DMS79 (cell line): ENCODE results near the gene REXO1.
A peak's percentile ranks its signal among the peaks of the same experiment; 100 is the strongest.

Experiments
- DNase-seq: peaks from one replicate; lab custom pipeline; 2025; lab: John Stamatoyannopoulos, UW

Gene REXO1

GRCh38 chr19:1828279-1829238 lies 19.7 kb downstream of the REXO1 start:
- no peak for DNase-seq

GRCh38 chr19:1827566-1828278 lies 20.6 kb downstream of the REXO1 start:
- DNase-seq = no peak

GRCh38 chr19:1826557-1827521 lies 21.4 kb downstream of the REXO1 start:
- no peak for DNase-seq

DNA sequence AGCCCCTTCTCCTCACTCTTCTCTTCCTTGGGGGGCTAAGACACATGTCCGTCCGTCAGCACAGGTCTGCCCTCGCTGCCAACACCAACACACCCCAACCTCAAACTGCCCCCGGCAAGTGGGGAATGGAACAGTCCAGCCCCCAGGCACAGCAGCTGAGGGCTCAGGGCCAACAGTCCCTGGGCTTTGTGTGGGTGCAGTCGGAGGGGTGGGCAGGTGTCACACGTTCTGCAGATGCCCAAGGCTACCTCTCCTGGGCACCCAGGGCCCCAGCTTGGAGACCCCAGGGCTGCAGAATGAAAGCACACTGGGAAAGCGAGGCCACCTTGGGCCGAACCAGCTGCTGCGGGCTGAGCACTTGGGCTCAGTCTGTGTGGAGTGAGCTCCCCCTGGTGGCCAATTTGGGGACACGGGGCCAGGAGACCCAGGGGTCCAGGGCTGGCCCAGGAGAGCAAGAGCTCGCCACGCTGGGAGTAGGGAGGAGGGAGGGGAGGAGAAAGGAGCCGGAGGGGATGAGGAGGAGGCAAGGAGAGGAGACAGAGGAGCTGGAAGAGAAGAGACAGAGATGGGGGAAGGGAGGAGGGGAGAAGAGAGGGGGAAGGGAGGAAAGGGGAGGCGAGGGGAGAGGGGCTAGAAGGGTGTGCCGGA lies 22.2 kb downstream of the REXO1 start:
- DNase-seq = peak; percentile 23

- no peak for DNase-seq
Observed at GRCh38 chr19:1824252-1824622, 24.0 kb downstream of the REXO1 start.

DNA sequence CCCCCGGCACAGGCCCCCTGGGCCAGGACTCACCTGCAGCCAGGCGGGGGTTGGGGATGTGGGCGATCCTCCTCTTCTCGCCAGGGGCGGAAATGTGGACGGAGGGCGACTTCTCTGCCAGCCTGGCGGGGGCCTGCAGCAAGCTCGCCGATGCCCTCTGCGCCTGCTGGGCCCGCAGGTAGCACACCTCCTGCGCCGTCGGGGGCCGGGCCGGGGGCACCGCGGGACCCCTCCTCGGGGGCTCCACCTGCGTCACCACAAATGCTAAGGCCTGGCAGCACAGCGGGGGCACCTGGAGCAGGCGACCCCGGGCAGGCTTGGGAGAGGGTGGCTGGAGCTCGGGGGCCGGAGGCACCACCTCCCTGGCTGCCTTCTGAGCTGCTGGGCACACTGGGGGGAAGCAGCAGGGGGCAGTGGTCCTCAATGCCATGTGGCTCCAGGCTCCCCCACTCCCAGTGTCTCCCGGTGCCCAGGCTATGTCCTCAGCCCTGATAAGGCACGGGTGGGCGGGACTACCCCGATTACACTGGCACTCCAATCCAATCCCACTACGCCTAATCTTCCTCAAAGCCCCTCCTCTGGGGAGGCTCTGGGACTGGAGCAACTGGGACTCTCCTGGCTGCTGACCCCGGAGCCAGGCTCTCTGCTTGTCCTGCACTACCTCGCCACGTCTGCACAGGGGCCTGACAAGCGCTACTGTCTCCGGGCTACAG lies 24.6 kb downstream of the REXO1 start:
- DNase-seq = no peak

GRCh38 chr19:1823020-1823419 lies 25.3 kb downstream of the REXO1 start:
- DNase-seq = no peak

DNA sequence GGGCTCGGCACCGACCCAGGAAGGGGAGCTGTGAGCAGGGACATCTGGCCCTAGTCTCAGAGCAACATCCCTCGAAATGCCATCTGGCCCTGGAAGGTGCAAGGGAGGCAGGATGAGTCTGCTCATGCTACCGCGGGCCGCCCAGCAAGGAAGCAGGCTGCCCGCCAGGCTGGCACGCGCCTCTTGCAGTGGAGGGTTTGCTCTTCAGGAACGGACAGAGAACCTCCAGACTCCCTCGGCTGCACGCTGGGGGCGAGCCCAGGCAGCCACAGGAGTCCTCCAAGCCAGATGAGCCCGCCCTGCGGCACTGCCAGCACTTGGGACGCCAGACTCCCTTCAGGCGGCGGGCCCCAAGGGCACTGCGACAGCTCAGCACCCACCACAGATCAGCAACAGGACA lies 26.1 kb downstream of the REXO1 start:
- DNase-seq = no peak

GRCh38 chr19:1819341-1820255 lies 28.7 kb downstream of the REXO1 start:
- no peak for DNase-seq

- DNase-seq = no peak
Observed at GRCh38 chr19:1818549-1819195, 29.6 kb downstream of the REXO1 start.

DNA sequence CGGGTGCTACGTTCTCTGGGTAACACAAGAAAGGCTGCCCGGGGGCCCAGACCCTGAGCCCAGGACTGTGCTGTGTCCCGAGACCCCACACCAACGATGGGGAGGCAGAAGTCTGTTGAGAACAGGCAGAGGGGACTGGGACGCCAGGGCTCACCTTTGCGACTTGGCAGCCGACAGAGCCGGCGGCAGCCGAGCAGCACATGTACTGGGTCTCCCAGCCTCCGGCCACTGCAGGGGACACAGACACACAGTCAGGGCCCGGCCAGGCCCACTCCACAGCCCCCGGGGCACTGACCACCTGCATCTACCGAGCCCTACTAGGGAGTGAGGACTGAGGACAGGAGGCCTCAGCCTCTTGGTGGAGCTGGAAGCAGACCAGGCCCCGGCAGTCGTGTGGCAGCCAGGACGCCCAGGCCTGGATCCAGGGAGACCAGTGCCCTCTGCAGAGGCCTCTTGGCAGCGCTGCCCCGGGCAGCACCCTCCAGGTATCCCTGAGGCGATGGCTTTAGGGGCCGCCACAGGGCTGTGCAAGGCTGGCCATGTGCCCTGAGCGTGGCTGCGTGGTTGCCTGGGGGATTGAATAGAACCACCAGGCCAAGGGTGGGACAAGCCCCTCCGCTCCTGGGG lies 30.6 kb downstream of the REXO1 start:
- DNase-seq = no peak

- no peak for DNase-seq
Observed at GRCh38 chr19:1816530-1817298, 31.6 kb downstream of the REXO1 start.

- no peak for DNase-seq
Observed at GRCh38 chr19:1815605-1816529, 32.4 kb downstream of the REXO1 start.

- no peak for DNase-seq
Observed at GRCh38 chr19:1814833-1815604, 33.3 kb downstream of the REXO1 start.

- DNase-seq = no peak
Observed at GRCh38 chr19:1814391-1814790, 33.9 kb downstream of the REXO1 start.
